ENCODE data around the gene FBL. TPM values are rescaled to one million over a fixed set of nuclear protein-coding genes. Genes with fewer than 3 reads are reported as not detected.
"Not testable (repeated sequence)": the region's sequence is repeated elsewhere in the genome, so short reads cannot be mapped to it uniquely, and the experiment has no call there.

FBL gene
- total RNA-seq, 2 experiments from 2014 or later, result 779 to 780 TPM

- ChIA-PET CTCF (no interaction called here), POLR2A (no interaction called here)
These were observed 16.4 kb downstream of the FBL start for GRCh38 chr19:39829702-39830275.

DNA sequence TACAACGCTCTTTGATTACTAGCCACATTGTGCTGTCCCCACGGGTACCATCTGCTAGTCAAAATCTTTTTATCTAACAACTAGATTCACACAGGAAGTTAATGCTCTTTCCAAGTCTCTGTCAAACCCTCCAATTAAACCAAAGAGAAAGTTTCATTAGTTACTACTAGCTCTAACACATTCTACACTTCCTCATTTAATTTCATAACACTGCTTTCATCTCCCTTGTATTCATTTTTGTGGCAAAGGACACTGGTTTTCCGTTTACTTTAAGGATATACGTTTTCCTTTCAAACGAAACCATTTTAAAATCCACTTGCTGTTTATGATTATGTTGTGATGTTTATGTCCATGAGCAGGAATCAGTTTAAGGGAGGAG, 17.5 kb downstream of the FBL start:
- ChIA-PET POLR2A (interaction anchor here (0.7 to 1.4 kb wide), 2 partner anchors 18 to 327 kb away, joined by 3 to 5 read pairs; partner anchors contain the start of gene FBL), CTCF (interaction anchor here (0.7 kb wide), 1 partner anchor 72 kb away, joined by 3 read pairs; no protein-coding TSS in a partner anchor)

DNA sequence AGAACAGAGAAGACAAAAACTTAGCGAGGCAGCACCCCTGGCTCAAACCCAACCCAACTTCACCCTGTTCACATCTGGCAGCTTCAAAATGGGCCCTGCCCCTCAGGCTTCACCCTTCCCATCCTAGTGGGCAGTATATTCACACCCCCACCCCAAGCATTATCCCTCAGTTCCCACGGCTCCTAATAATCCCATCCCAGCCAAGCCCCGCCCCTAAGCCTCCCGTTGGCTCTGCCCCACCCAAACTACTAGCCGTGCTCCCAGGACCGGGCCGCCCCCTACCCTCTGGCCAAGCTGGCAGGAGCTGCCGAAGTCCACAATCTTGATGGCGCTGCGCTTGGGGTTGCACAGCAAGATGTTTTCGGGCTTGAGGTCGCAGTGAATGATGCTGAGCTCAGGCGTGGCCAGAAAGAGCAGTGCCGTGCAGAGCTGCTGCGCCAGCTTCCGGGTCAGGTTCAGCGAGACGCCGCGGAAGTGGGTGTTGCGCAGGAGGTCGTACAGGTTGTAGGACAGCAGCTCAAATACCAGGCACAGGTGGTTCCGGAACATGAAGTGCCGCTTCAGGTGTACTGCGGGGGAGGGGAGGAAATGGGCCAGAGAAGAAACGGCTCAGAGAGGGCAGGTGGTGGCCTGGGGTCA, 18.0 kb downstream of the FBL start:
- CTCF ChIA-PET, result interaction anchor here (0.7 kb wide), 1 partner anchor 71 kb away, joined by 3 read pairs; no protein-coding TSS in a partner anchor
- POLR2A ChIA-PET, result interaction anchor here (0.7 to 1.4 kb wide), 2 partner anchors 18 to 327 kb away, joined by 3 to 5 read pairs; partner anchors contain the start of gene FBL

DNA sequence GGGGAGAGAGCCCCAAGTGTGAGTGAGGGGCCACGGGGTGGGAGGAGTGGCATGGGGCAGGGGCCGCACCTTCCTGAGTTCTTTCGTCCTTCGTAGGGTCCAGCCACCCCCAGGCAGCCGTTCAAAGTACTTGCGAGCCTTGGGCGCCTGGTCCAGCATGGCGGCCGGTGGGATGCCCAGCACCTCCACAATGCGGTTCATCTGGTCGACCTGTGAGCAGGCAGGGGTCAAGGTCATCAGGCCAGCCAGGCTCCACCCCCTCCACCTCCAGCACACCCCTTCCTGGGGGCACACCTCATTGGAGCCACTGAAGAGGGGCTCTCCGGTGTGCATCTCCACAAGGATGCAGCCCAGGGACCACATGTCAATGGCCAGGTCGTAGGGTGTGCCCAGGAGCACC, 19.0 kb downstream of the FBL start:
- CTCF ChIA-PET, result no interaction called here
- POLR2A ChIA-PET, result no interaction called here

DNA sequence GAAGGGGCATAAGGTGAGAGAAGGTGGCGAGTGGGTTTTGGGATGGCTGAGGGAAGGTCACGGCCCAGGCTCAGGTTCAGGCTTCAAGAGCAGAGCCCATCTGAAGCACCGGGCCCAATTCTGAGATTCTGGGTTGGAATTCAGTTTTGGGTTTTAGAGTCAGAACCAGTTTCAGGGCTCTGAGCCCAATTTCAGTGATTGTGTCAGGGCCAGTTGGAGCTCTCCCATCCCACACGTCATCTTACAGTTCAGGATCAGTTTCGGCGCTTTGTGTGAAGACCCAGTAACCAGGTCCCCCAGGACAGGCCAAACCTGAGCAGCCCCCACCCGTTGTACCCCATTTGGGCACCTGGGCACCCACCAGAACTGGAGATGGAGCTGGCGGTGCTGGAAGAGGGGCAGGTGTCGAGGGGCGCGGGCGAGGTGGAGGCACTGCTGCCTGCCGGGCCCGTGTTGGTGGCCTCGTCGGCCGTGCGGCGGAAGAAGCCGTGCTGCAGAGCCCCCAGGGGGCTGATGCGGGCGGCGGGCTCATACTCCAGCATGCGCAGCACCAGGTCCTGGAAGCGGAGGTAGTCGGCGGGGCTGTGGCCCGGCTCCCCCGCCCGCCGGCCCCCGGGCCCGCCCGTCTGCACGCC, 19.8 kb downstream of the FBL start:
- ChIA-PET CTCF (no interaction called here), POLR2A (no interaction called here)

DNA sequence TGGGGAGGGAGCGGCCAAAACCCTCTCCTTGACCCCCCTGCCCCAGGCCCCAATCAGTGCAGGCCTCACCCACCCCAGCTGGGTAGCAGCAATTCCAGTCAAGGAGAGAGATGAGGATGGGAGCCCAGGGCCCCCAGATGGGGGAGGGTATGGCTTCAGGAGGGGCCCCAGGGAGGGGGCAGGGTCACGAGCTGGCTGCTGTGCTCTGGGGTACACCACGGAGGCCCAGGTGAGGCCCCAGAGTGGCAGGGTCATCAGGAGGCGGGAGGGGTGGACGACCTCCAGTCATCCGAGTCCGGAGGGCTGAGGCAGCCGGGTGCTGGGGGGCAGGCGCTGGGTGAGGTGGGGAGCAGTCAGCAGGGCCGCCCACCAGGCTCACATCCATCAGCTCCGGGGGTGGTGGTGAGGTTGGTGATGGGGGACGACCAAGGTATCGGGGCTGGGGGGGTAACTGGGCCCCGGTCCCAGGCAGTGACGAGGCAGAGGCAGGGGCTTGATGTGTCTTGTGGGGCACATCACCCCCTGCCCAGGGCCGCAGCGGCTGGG, 20.6 kb downstream of the FBL start:
- CTCF ChIA-PET, result no interaction called here
- POLR2A ChIA-PET, result no interaction called here

DNA sequence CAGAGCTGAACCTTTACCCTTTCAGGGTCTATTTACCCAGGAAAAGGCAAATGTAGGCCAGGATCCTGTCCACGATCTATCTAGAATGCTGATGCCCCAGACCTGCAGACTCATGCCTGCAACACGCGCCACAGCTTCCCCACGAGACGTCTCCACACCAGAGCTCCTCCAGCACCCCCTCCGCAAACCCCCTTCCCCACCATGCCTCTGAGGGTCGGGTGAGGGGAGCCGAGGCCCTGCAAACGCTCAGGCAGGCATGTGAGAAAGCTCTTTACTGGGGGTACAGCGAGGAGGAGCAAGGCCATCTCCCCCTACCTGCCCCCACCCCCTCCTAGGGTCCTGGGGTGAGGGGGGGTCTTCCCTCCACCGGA, 21.1 kb downstream of the FBL start:
- ChIA-PET POLR2A (no interaction called here), CTCF (no interaction called here)

GRCh38 chr19:39824143-39825092, 21.8 kb downstream of the FBL start:
- POLR2A ChIA-PET, result no interaction called here
- CTCF ChIA-PET, result no interaction called here

GRCh38 chr19:39823686-39824085, 22.5 kb downstream of the FBL start:
- ChIA-PET POLR2A (no interaction called here), CTCF (no interaction called here)

DNA sequence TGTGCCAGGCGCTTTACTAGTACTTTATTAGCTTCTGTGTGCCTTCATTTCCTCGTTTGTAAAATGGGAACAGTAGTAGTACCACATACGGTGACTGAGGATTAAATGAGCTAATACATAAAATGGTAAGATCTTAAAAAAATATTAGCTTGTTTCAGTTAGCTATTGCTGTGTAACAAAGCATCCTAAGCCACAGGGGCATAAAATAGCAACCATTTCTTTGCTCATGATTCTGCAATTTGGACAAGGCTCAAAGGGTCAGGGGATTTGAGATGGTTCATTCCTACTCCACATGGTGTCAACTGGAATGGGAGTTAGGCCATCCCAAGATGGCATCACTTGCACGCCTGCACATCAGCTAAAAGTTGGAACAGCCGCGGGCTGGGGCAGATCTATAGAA, 25.5 kb downstream of the FBL start:
- POLR2A ChIA-PET, result interaction anchor here (0.5 kb wide), 1 partner anchor 10 kb away, joined by 4 read pairs; no protein-coding TSS in a partner anchor

GRCh38 chr19:39819786-39820185, 26.4 kb downstream of the FBL start:
- ChIA-PET POLR2A (no interaction called here), CTCF (no interaction called here)

More for the DNA sequence above, 25.5 kb downstream of the FBL start:
- CTCF ChIA-PET, result interaction anchor here (1.0 kb wide), 1 partner anchor 13 kb away, joined by 6 read pairs; the partner anchor contains the start of gene DYRK1B

DNA sequence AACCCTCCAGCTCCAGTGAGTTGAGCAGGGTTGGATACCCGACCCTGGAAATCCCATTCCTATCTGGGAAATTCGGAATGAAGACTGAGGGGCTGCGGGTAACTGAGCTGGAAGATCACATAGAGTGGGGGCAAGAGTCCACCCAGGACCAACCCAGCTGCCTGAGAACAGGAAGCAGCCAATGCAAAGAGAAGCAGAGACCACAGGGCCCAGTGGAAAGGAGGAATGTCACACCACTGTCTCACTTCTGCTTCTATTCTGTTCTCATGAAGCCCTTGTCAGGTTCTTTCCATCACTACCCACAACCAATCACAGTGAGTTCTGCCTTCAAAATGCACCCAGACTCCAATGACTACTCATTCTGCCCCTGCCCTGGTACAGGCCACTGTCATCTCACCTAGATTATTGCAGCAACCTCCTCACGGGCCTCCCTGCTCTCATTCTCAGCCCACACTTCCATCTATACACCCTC, 27.5 kb downstream of the FBL start:
- CTCF ChIA-PET, result no interaction called here
- POLR2A ChIA-PET, result interaction anchor here (0.7 kb wide), 1 partner anchor 15 kb away, joined by 3 read pairs; no protein-coding TSS in a partner anchor

DNA sequence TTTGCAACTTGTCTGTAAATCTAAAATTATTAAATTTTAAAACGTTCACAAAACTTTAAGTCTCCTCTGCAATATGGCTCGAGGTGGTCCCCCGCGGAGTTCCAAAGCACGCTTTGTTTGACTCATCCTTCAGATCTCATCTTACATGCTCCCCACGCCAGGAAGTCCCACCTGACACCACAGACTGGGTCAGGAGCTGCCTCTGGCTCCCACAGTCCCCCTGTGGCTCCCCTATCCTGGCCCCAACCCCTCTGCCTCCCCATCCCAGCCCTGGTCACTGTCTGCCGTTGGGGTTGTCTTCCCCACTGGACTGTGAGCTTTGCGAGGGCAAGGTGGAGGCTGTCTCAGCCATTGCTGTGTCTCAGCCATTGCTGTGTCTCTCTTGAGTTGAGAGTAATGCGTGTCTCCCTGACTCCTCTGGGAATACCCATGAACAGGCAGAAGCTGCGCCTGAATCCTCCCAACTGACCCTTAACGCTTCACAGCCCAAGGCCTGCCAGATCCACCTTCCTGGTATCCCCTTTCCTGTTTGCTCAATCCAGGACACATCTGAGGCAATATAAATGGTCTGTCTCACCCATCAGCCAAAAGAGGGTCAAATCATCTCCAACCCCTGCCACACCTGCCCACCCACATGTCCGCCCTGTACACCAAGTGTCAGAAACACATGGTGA, 28.2 kb downstream of the FBL start:
- POLR2A ChIA-PET, result interaction anchor here (0.7 kb wide), 1 partner anchor 15 kb away, joined by 3 read pairs; no protein-coding TSS in a partner anchor
- CTCF ChIA-PET, result no interaction called here

DNA sequence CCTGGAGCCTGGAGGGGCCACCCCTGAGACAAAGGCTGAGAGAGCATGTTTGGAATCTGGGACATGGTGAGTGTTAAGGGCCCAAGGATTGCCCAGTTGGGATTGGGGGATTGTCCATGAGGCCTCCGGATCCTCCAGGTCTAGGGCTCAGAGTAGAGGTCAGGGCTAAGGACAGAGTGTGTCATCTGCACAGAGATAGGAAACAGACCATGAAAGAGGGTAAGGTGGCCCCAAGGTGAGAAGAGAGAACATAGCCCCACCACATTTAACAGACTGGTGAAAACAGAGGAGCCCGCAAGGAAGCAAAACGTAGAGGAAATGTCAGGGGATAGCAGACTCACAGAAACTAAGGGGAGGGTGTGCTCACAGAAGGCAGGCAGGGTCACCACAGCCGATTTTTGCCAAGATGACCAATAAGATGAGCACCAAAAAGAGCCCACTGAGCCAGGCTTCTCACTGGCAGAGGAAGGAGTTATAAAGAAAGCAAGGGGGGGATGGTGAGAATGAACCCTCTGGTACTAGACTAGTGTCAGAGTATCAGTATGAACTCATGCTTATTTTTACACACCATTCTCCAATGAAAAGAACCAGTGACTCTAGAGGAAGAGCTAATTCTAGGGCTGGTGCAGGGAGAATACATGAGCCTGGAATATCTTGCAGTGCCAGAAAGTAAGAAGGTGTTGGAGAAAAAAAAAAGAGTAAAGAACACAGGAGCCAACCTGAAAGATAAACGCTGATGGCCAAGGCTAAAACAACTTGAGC, 29.7 kb downstream of the FBL start:
- ChIA-PET CTCF (no interaction called here), POLR2A (no interaction called here)

DNA sequence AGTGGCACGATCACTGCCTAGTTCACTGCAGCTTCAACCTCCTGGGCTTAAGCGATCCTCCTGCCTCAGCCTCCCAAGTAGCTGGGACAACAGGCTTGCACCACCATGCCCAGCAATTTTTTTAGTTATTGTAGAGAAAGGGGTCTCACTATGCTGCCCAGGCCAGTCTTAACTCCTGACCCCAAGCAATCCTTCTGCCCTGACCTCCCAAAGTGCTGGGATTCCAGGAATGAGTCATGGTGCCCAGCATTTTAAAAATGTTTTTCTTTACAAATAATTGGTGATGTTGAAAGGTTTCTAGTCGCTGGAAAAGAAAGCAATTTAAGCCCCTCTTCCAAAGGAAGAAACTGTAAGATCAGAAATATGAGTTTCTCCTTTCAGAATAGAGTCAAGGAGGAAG, 31.6 kb downstream of the FBL start:
- POLR2A ChIA-PET, result interaction anchor here (0.5 to 1.2 kb wide), 2 partner anchors 8 to 146 kb away, joined by 8 to 11 read pairs; no protein-coding TSS in a partner anchor
- CTCF ChIA-PET, result no interaction called here

DNA sequence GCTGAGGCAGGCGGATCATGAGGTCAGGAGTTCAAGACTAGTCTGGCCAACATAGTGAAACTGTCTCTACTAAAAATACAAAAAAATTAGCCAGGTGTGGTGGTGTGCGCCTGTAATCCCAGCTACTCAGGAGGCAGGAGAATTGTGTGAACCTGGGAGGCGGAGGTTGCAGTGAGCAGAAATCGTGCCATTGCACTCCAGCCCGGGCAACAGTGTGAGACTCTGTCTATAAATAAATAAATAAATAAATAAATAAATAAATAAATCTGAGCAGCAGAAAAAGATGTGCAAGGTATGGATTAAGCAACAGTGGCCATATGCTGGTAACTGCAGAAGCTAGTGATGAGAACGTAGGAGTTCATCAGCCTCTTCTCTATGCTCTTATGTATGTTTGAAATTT, 32.1 kb downstream of the FBL start:
- POLR2A ChIA-PET, CTCF ChIA-PET: not testable (repeated sequence)

DNA sequence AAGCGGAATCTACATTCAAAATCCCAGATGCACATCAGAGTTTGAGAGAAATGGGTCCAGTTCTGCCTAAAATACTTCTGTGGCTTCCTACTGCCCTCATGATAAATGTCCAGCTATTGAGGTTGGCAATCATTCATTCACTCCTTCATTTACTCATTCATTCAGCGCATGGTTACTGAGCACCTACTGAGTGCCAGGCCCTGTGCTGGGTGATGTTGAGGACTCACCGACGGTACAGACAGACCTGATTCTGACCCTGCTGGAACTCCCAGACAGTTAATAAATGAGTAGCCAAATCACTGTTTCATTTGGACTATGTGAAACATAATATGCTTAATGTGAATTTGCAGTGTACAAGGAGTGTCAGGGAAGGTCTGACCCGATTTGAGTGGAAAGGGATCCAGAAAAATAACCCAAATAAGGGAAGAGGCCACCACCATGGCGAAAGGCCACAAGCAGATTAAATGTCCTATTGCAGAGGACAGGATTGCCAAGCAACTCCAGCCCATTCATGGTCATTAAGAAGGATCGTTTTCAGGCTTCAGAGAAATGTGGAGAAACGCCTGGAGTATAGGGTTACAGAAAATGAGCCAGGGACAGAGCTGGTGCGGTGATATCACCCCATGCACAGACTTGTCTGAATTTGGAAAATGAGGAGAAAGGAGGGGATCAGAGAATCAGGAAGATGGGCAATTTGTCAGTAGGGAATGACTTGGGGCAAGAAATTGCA, 32.8 kb downstream of the FBL start:
- CTCF ChIA-PET, result no interaction called here
- POLR2A ChIA-PET, result no interaction called here

GRCh38 chr19:39811064-39811463, 35.1 kb downstream of the FBL start:
- CTCF ChIA-PET, result interaction anchor here (0.7 kb wide), 1 partner anchor 260 kb away, joined by 5 read pairs; no protein-coding TSS in a partner anchor
- POLR2A ChIA-PET, result interaction anchor here (0.7 kb wide), 1 partner anchor 10 kb away, joined by 4 read pairs; no protein-coding TSS in a partner anchor
